GM12874 (cell line): ENCODE results near the gene PDZRN3.

ENCODE experiments used
- CTCF ChIP-seq: IDR thresholded peaks from 2 replicates; pipeline ENCODE4 v1.5.1; 2011; ENCODE audit warnings: low read depth, mild to moderate bottlenecking, control low read depth, low read length, moderate library complexity; ENCODE audit not compliant: insufficient read depth

PDZRN3 gene

GRCh38 chr3:73342077-73342476, 282.7 kb downstream of the PDZRN3 start:
- TF ChIP-seq CTCF: no peak

- TF ChIP-seq CTCF: no peak
Observed at GRCh38 chr3:73341272-73341935, 283.3 kb downstream of the PDZRN3 start.

- TF ChIP-seq CTCF: no peak
Observed at GRCh38 chr3:73332558-73332957, 292.2 kb downstream of the PDZRN3 start.
